Heart right ventricle (tissue), 16 donors: ENCODE results near the gene ONECUT3. TPM values are rescaled to one million over a fixed set of nuclear protein-coding genes. Genes with fewer than 3 reads are reported as not detected.

Experiments
- ATAC-seq, 8 donors: fragments of 200-7000 bp; cut with Tn5 transposase; one replicate each; pipeline ENCODE4 v1.9.1; 2020; ENCODE audit warnings: mild to moderate bottlenecking in 8 of 8, moderate library complexity in 8 of 8, moderate number of reproducible peaks in 1 of 8
- DNase-seq, 2 donors: peaks; one replicate each; pipeline ENCODE4 v3.0.0-alpha.2; 2020
- H3K27ac ChIP-seq, 10 donors: fragments of 200-600 bp; sonication (generic) in 2 of 10; one replicate each; pipeline versions ENCODE4 v1.5.0 to v1.8.0; 2020 to 2022; ENCODE audit warnings: mild to moderate bottlenecking in 3 of 10
- H3K27me3 ChIP-seq, 7 donors: fragments of 200-600 bp; one replicate each; pipeline ENCODE4 v1.8.0; 2021 to 2022; ENCODE audit warnings: mild to moderate bottlenecking in 2 of 7
- H3K36me3 ChIP-seq, 9 donors: fragments of 200-600 bp; sonication (generic) in 1 of 9; one replicate each; pipeline versions ENCODE4 v1.5.0 to v1.8.0; 2020 to 2022; ENCODE audit warnings: mild to moderate bottlenecking in 2 of 9
- H3K4me1 ChIP-seq, 9 donors: fragments of 200-600 bp; sonication (generic) in 1 of 9; one replicate each; pipeline versions ENCODE4 v1.5.0 to v1.8.0; 2020 to 2022; ENCODE audit warnings: mild to moderate bottlenecking in 4 of 9
- H3K4me3 ChIP-seq, 10 donors: fragments of 200-600 bp; sonication (generic) in 2 of 10; one replicate each; pipeline versions ENCODE4 v1.5.0 to v1.8.0; 2020 to 2022; ENCODE audit warnings: mild to moderate bottlenecking in 7 of 10, moderate library complexity in 2 of 10
- H3K9me3 ChIP-seq, 11 donors: fragments of 200-600 bp in 10 of 11; sonication (generic) in 2 of 11; one replicate each; pipeline versions ENCODE4 v1.5.0 to v1.8.0; 2013 to 2022; ENCODE audit warnings: mild to moderate bottlenecking in 2 of 11, control low read depth in 1 of 11, moderate library complexity in 1 of 11
- CTCF ChIP-seq, 9 donors: fragments of 200-600 bp; sonication (generic) in 2 of 9; IDR thresholded peaks; one replicate each; pipeline versions ENCODE4 v1.5.0 to v1.8.0; 2021 to 2022; ENCODE audit warnings: antibody characterized with exemption in 9 of 9, mild to moderate bottlenecking in 5 of 9, moderate library complexity in 1 of 9
- WGBS, 2 donors: extraction: QIAGEN DNeasy Blood & Tissue Kit; methylation state at CpG; one replicate each; pipeline ENCODE4 v1.1.7; 2013; ENCODE audit warnings: inconsistent platforms in 1 of 2; 5-methylcytosine and 5-hydroxymethylcytosine counted together
- intact Hi-C, 10 donors: fragments of 100-400 bp; cut with DNase I; formaldehyde crosslinking; loops; one replicate each; pipeline versions ENCODE4 v1.11.1 to v1.14.2; 2022
- polyA plus RNA-seq, 2 donors: library from polyadenylated mRNA; stranded (reverse); fragments of 200-250 nt; gene quantifications; one replicate each; pipeline ENCODE4 v1.2.3, GENCODE V29; 2013
- total RNA-seq, 10 donors: library from RNA; stranded (reverse); fragmentation: NEBNext Ultra II Directional in 3 of 10; extraction: Animal tissue kit (Norgen Biotek cat#: 25700) in 3 of 10; gene quantifications; one replicate each; pipeline versions ENCODE4 v1.2.1 to v1.2.4, GENCODE V29; 2021 to 2023
- donor health status: Arrhythmogenic right ventricular cardiomyopathy.
- donor health status: ischemic (EF 13 %, LVEDD 7.1; RV severe dilation, severe dysfunction).
- donor health status: healthy with polysubstance abuse.
- donor health status: DM: no; HTN: yes; CAD: no.
- donor health status: DM: no; HTN: no; CAD: no.
- donor health status: ischemic (EF 25% LVEDD 6.9; RV normal size, moderate dysfunction).
- donor health status: ischemic (EF 25% LVEDD 5.7; RV mildly dilated, moderate dysfunction).
- donor health status: healthy.
- donor health status: DM: yes; HTN: yes; CAD: no.
- donor health status: Ischemic cardiomyopathy.
- donor health status: ischemic (EF 35%, LVEDD 5.7; RV mildly dilated, moderate dysfunction).
- donor health status: nonischemic (EF 11% LVEDD 7.7; RV severe dilation, severe dysfunction).
- donor health status: DM: yes; HTN: yes; CAD: no.
- donor health status: PGD.
- donor health status: ischemic (EF 29% LVEDD 5.4; RV normal size, mild dysfunction).
- donor health status: nonischemic (EF 23%, LVEDD 6.1; RV moderate dilation, normal function).

The ONECUT3 gene
- total and polyA plus RNA-seq, 12 donors = not detected

GRCh38 chr19:1742989-1743696 lies 10.2 kb upstream of the ONECUT3 start:
- ATAC-seq (no peak), DNase-seq (no peak)
- intact Hi-C loops = loop anchor here in 1 of 10 donors (10.0 kb wide), 1 partner anchor 48 kb away; no protein-coding TSS in a partner anchor
- 79 to 83% methylated on average over 34 of the region's 34 CpGs for WGBS, 2 donors
- Histone ChIP-seq H3K27me3 (peaks cover 14 to 88% (median 72%) of the 10 kb centered on the region in 7 donors), H3K27ac (no peak overlapping the region), H3K4me1 (peaks cover 0 to 2% (median 1%) of the 10 kb centered on the region in 9 donors), H3K4me3 (no peak overlapping the region), H3K36me3 (no peaks in the 10 kb centered on the region), H3K9me3 (peaks cover 0 to 12% (median 0%) of the 10 kb centered on the region in 11 donors)
- TF ChIP-seq CTCF (IDR thresholded peaks at IDR 0.05) = no peak

GRCh38 chr19:1744133-1744665 lies 9.1 kb upstream of the ONECUT3 start:
- WGBS, 2 donors = 51 to 57% methylated on average over 10 of the region's 10 CpGs
- H3K4me1 ChIP-seq = peaks cover 3 to 12% (median 12%) of the 10 kb centered on the region in 9 donors
- no peak for ATAC-seq
- no peak overlapping the region for H3K27ac ChIP-seq
- H3K9me3 ChIP-seq = peaks cover 0 to 12% (median 0%) of the 10 kb centered on the region in 11 donors
- intact Hi-C loops = loop anchor here in 1 of 10 donors (10.0 kb wide), 1 partner anchor 49 kb away; no protein-coding TSS in a partner anchor
- no peak overlapping the region for H3K4me3 ChIP-seq
- H3K36me3 ChIP-seq = no peaks in the 10 kb centered on the region
- DNase-seq = no peak
- H3K27me3 ChIP-seq = peaks cover 25 to 88% (median 77%) of the 10 kb centered on the region in 7 donors
- TF ChIP-seq CTCF (IDR thresholded peaks at IDR 0.05) = no peak

DNA sequence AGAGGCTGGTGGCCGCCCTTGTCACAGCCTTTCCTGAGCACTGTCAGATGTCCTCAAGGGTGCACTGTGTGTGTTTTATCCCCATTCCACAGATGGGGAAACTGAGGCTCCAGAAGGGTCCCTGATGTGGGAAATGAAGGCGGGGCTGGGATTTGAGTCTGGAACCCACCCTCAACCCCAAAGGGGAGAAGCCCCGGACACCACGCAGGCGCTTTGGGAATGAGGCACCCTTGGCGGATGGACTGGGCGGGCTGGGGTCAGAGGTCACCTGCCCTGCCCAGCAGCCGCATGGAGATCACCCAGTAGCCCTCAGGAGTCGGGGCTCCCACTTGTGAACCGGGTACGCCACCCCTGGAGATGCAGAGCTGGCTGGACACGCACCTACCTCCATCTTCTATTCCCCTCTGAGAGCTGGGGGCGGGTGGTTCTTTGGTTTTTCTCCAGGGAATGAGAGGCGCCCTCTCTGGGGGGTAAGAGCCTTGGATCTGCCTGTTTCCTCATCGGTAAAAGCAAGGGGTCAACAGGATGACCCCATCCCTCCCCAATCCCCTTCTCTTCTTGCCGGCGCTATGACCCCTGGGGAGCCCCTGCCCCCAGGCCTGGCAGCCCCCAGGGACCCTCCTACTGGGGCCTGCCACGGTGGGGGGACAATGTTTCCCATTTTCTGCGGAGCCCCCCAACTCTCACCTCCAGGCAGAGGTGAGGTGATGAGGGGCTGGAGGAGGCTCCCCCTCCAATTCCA lies 8.3 kb upstream of the ONECUT3 start:
- WGBS, 2 donors = 8 to 10% methylated on average over 19 of the region's 19 CpGs
- Histone ChIP-seq H3K4me1 (peaks cover 6 to 20% (median 19%) of the 10 kb centered on the region in 9 donors), H3K4me3 (no peak overlapping the region), H3K27me3 (peaks cover 30 to 88% (median 83%) of the 10 kb centered on the region in 7 donors), H3K36me3 (no peaks in the 10 kb centered on the region), H3K9me3 (peaks cover 0 to 7% (median 0%) of the 10 kb centered on the region in 11 donors), H3K27ac (no peak overlapping the region)
- DNase-seq (no peak), ATAC-seq (no peak)
- intact Hi-C loops = loop anchor here in 1 of 10 donors (10.0 kb wide), 1 partner anchor 50 kb away; no protein-coding TSS in a partner anchor
- no peak for TF ChIP-seq CTCF (IDR thresholded peaks at IDR 0.05)

- Histone ChIP-seq H3K27me3 (peaks cover 36 to 88% (median 83%) of the 10 kb centered on the region in 7 donors), H3K4me1 (peaks cover 10 to 25% (median 19%) of the 10 kb centered on the region in 9 donors), H3K9me3 (peaks cover 0 to under 1% (median 0%) of the 10 kb centered on the region in 11 donors), H3K36me3 (no peaks in the 10 kb centered on the region), H3K4me3 (no peak overlapping the region), H3K27ac (no peak overlapping the region)
- intact Hi-C loops = loop anchor here in 1 of 10 donors (10.0 kb wide), 1 partner anchor 51 kb away; no protein-coding TSS in a partner anchor
- ATAC-seq (no peak), DNase-seq (no peak)
- no peak for TF ChIP-seq CTCF (IDR thresholded peaks at IDR 0.05)
- WGBS, 2 donors = 1 to 3% methylated on average over 14 of the region's 14 CpGs
Observed at GRCh38 chr19:1745589-1746031, 7.7 kb upstream of the ONECUT3 start.
